DOHH2 (cell line): ENCODE results near the gene C14orf180.

Experiments used
- H3F3A ChIP-seq: fragments of 200-600 bp; sonication (generic), shearing (Covaris generic); 2 replicates; pipeline ENCODE4 v1.6.0; 2016; ENCODE audit warnings: antibody characterized with exemption, mild to moderate bottlenecking; ENCODE audit not compliant: control insufficient read depth, insufficient read depth
- H3K27ac ChIP-seq: fragments of 200-600 bp; sonication (generic); 2 replicates; pipeline ENCODE4 v1.5.1; 2014; ENCODE audit warnings: low read depth, mild to moderate bottlenecking, low read length, moderate library complexity
- H3K27me3 ChIP-seq: fragments of 200-600 bp; sonication (generic); 2 replicates; pipeline ENCODE4 v1.6.1; 2014; ENCODE audit warnings: mild to moderate bottlenecking, low read length, mixed read lengths; ENCODE audit not compliant: control insufficient read depth
- H3K36me3 ChIP-seq: fragments of 200-600 bp; sonication (generic); 2 replicates; pipeline ENCODE4 v1.6.1; 2014; ENCODE audit warnings: mild to moderate bottlenecking, low read length, moderate library complexity, mixed read lengths; ENCODE audit not compliant: control insufficient read depth
- H3K4me1 ChIP-seq: fragments of 200-600 bp; sonication (generic); 2 replicates; pipeline ENCODE4 v1.6.1; 2014; ENCODE audit warnings: mild to moderate bottlenecking, low read length, mixed read lengths; ENCODE audit not compliant: control insufficient read depth
- H3K4me2 ChIP-seq: fragments of 200-600 bp; sonication (generic); 2 replicates; pipeline ENCODE4 v1.6.0; 2014; ENCODE audit warnings: mild to moderate bottlenecking, low read length, moderate library complexity
- H3K4me3 ChIP-seq: fragments of 200-600 bp; sonication (generic); 2 replicates; pipeline ENCODE4 v1.5.1; 2014; ENCODE audit warnings: mild to moderate bottlenecking, low read length, mixed read lengths
- H3K79me2 ChIP-seq: fragments of 200-600 bp; sonication (generic); 2 replicates; pipeline ENCODE4 v1.6.1; 2014; ENCODE audit warnings: mild to moderate bottlenecking, low read length, mixed read lengths; ENCODE audit not compliant: control insufficient read depth
- H3K9me2 ChIP-seq: fragments of 200-600 bp; sonication (generic); replicated peaks from 2 replicates; pipeline ENCODE4 v1.6.1; 2014; ENCODE audit warnings: mild to moderate bottlenecking, low read length, mixed read lengths; ENCODE audit not compliant: control insufficient read depth
- H3K9me3 ChIP-seq: fragments of 200-600 bp; sonication (generic); 2 replicates; pipeline ENCODE4 v1.6.1; 2014; ENCODE audit warnings: antibody characterized with exemption, low read length, mixed read lengths; ENCODE audit not compliant: control insufficient read depth, insufficient read depth
- H4K20me1 ChIP-seq: fragments of 200-600 bp; sonication (generic); 2 replicates; pipeline ENCODE4 v1.6.0; 2014; ENCODE audit warnings: low read depth, mild to moderate bottlenecking, antibody characterized with exemption, low read length, moderate library complexity; ENCODE audit not compliant: control insufficient read depth, insufficient read depth
- CTCF ChIP-seq: fragments of 200-600 bp; sonication (generic); IDR thresholded peaks from one replicate; pipeline ENCODE4 v1.5.1; 2014; ENCODE audit warnings: antibody characterized with exemption, mild to moderate bottlenecking, low read depth, low read length; ENCODE audit not compliant: poor library complexity, severe bottlenecking
- EZH2phosphoT487 ChIP-seq: fragments of 200-600 bp; sonication (generic); IDR thresholded peaks from 2 replicates; pipeline ENCODE4 v1.6.1; 2017; ENCODE audit warnings: borderline replicate concordance, mild to moderate bottlenecking, antibody characterized with exemption, low read length, moderate library complexity, mixed read lengths

Gene C14orf180

GRCh38 chr14:104586832-104587620 is 7.5 kb downstream of the C14orf180 start:
- TF ChIP-seq EZH2phosphoT487 (no peak), CTCF (no peak)
- Histone ChIP-seq H3K79me2 (no peaks in the 10 kb centered on the region), H3K4me3 (no peak overlapping the region), H3K27me3 (no peaks in the 10 kb centered on the region), H3F3A (no peaks in the 10 kb centered on the region), H3K9me3 (no peaks in the 10 kb centered on the region), H3K36me3 (no peaks in the 10 kb centered on the region), H3K4me2 (no peak overlapping the region), H3K4me1 (no peaks in the 10 kb centered on the region), H4K20me1 (no peaks in the 10 kb centered on the region), H3K27ac (no peak overlapping the region), H3K9me2 (no peaks in the 10 kb centered on the region)

- Histone ChIP-seq H3F3A (no peaks in the 10 kb centered on the region), H3K9me3 (no peaks in the 10 kb centered on the region), H3K4me1 (no peaks in the 10 kb centered on the region), H3K27me3 (no peaks in the 10 kb centered on the region), H3K4me3 (no peak overlapping the region), H4K20me1 (no peaks in the 10 kb centered on the region), H3K79me2 (no peaks in the 10 kb centered on the region), H3K9me2 (no peaks in the 10 kb centered on the region), H3K4me2 (no peak overlapping the region), H3K27ac (no peak overlapping the region), H3K36me3 (no peaks in the 10 kb centered on the region)
- no peak for TF ChIP-seq EZH2phosphoT487
- TF ChIP-seq CTCF = no peak
These were observed 8.1 kb downstream of the C14orf180 start for GRCh38 chr14:104587641-104588040.

GRCh38 chr14:104588066-104588857 is 8.7 kb downstream of the C14orf180 start:
- H4K20me1 ChIP-seq = no peaks in the 10 kb centered on the region
- no peaks in the 10 kb centered on the region for H3K27me3 ChIP-seq
- H3K9me2 ChIP-seq = no peaks in the 10 kb centered on the region
- H3K79me2 ChIP-seq = no peaks in the 10 kb centered on the region
- H3K4me1 ChIP-seq = no peaks in the 10 kb centered on the region
- H3K9me3 ChIP-seq = no peaks in the 10 kb centered on the region
- no peak overlapping the region for H3K27ac ChIP-seq
- H3F3A ChIP-seq = no peaks in the 10 kb centered on the region
- no peak overlapping the region for H3K4me2 ChIP-seq
- H3K36me3 ChIP-seq = no peaks in the 10 kb centered on the region
- TF ChIP-seq EZH2phosphoT487 = no peak
- TF ChIP-seq CTCF = no peak
- H3K4me3 ChIP-seq = no peak overlapping the region
